ENCODE measurements around the gene MAPK9. TPM values are rescaled to one million over a fixed set of nuclear protein-coding genes. Genes with fewer than 3 reads are reported as not detected.

MAPK9 gene
- 34.1 TPM for total RNA-seq

DNA sequence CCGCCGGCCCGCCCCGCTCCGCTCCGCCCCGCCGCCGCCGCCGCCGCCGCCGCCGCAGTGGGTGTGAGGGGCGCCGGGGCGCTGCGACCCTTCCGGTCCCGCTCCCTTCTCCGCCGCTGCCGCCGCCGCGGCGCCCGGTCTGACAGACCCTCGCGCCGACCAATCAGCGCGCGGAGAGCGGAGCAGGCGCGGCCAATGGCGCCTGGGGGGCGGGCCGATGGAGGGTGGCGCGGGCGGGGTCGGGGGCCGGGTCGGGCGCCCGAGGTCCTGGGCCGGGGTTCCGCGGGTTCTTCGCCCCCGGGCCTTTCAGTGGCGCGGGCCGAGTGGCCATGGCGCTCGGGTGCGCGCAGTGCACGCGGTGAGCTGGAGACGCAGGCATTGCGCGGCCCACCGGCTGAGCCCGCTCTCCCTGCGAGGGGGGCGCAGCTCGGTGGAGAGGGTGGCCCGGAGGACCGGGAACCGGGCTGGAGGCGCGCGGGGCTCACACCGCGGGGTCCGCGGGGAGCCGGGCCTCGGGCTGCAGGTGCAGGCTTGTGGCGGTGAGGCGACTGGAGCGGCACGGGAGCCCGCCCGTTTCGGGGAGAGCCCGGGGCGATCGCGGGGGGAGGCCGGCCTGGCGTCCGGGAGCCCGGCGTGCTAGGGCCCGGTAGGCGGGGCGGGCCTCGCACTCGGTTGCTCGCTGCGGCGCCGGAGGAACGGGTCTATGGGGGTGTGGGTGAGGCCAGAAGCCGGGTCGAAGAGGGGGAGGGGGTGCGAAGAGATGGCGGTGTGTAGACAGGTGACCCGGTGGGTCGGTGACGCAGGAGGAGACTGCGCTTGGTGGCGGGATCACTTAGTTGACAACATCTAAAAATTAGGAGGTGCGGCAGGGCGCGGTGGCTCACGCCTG lies at the start of gene MAPK9:
MAPK9 (minus strand) TSS at position 141 of the 889 bp plus-strand sequence. CDS start 11,522 bp downstream, outside the sequence.

DNA sequence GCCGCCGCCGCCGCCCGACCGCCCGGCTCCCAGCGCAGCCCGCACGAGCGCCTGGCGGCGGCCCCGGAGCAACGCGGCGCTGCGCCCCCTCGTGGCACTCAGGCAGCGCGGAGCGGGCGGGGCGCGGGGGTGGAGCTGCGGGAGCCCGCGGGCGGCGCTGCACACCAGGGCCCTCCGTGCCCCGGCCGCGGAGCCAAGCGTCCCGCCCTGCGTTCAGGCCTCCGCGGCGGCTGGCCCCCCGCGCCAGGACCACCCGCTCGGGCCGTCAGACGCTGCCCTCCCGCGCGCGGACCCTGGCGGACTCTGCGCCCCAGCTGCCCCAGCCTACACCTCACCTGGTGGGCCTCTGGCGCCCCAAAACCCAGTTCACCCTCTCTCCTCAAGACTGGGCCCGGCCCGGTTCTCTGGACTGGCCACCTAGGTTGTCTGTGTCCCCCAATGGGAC lies 82.7 kb downstream of the MAPK9 start, which contains the start of gene RASGEF1C:
RASGEF1C (minus strand) TSS at position 75 of the 445 bp plus-strand sequence. CDS start 71,159 bp downstream, outside the sequence.

Other genes with a start within 250 kb of the MAPK9 start
- gene RNF130, start 220.3 kb downstream of the MAPK9 start, total RNA-seq: 59.7 TPM
- 0.93 TPM for gene RASGEF1C, start 82.9 kb downstream of the MAPK9 start, total RNA-seq
- gene GFPT2, start 61.3 kb upstream of the MAPK9 start, total RNA-seq: 11.9 TPM
- 36.4 TPM for gene CNOT6, start 202.3 kb upstream of the MAPK9 start, total RNA-seq

All from metanephros (tissue), 1 donor.